Activated CD4-positive, alpha-beta T cell treated with anti-CD3 and anti-CD28 coated beads, Interleukin-2, amount 50 U/mL, for 4 hours (primary cell): ENCODE results near the gene HOXA7.
A peak's percentile ranks its signal among the peaks of the same experiment; 100 is the strongest.

Source experiments
- DNase-seq, 2 experiments: peaks; one replicate each; pipeline ENCODE4 v3.0.0-alpha.2; 2020

Gene HOXA7

DNA sequence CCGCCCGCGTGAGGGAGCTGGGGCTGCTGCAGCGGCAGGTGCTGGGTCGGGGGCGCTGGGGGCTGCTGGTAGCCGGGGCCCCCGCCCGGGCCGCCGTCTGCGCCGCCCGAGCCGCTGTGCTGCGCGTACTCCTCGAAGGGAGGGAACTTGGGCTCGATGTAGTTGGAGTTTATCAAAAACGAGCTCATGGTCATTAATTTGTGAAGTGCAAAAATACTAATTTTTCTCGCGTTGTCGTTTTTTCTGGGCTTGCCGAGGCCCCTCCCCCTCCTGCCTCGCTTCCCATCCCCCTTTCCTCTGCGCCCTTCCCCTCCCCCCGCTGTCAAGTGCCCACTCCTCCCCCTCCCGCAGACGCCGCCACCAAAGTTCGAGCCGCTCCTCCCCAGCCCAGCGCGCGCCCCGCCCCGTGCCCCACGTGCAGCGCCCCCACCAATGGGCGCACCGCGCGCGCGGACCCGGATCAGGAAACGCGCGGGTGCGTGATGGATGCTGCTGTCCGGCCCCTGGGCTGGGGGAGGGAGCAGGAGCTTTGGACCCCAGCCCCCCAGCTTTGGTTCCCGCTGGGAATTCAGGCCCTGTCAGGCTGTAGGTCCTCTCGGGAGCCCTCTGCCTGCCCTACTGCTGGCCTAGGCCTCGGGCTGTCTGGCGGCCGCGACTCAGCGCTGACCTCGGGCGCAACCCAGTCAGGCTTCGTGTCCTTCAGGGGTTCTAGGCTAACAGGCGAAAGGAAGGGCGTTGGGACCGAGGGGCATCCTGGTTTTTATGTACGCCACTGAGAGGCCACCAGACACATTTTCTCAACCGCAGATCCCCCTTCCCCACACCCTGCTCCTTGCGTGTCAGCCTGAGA lies 25.7 kb downstream of the HOXA7 start, which contains the start of gene HOXA4:
Gene HOXA4 (minus strand): TSS at position 218 of the 850 bp plus-strand sequence. CDS start 24 bp downstream, at position 194.
- peak; percentile 73 to 76 for DNase-seq

DNA sequence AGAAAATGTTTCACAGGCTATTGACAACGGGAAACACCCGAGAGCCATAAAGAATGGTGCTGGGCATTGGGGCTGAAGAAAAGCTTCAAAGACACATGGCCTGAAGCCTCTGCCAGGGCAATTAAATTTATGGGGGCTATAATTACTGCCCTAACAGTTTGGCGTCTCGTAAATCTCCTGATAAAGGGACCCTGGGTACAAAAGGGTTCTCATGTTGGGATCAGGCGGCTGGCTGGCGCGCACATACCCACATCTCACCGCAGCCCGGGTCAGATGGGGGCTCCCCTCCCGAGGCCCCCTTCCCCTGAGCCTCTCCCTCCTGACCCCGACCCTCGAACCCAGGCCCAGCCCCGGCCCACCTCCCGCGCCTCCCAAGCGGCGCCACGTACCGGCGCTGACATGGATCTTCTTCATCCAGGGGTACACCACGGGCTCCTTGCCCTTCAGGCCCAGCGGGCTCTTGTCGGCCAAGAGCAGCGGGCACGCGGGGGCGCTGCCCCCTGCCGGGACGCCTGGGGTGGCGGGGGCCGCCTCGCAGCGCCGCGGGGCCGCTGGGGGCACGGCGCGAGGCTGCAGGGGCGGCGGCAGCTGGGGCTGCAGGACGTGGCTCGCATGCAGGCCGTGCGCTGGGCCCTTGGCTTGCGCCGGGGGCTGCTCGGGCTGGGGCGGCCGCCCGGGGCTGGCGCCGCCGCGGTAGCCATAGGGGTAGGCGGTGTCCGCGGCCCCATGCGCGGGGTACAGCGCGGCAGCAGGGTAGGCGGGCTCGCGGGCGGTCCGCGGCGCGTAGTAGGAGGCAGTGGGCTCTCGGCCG lies 26.5 kb downstream of the HOXA7 start:
- DNase-seq, result no peak

DNA sequence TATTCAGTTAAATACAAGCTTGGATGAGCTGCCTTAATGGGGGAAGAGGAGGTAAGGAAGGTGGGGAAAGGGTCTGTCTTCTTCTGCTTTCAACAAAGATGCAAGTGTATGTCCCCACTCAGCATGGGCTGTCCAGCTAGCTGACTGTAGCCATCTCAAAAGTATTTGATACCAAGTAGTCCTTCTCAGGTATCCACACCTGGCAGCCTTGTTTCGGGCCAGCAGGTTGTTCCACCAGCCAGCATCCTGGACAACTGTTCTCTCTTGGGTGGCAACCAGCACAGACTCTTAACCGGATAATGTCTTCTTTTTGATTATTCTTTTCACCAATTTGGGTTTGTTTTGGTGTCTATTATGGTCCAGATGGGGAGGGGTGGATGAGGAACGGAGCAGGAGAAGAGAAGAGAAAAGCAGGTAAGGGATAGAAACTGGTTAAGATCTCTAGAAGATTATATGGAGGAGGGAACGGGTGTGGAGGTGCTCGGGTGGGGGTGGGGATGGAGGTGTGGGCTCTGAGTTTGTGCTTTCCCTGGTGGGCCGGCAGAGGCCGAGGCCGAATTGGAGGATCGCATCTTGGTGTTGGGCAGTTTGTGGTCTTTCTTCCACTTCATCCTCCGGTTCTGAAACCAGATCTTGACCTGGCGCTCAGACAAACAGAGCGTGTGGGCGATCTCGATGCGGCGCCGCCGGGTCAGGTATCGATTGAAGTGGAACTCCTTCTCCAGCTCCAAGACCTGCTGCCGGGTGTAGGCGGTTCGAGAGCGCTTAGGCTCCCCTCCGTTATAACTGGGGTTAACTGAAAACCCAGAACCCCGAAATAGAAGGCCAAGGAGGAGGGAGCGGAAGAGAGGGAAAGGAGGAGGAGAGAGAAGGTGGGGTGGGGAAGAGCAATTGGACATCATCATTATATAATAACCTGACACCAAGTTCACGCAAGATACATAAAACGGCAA lies 27.4 kb downstream of the HOXA7 start:
- no peak for DNase-seq

DNA sequence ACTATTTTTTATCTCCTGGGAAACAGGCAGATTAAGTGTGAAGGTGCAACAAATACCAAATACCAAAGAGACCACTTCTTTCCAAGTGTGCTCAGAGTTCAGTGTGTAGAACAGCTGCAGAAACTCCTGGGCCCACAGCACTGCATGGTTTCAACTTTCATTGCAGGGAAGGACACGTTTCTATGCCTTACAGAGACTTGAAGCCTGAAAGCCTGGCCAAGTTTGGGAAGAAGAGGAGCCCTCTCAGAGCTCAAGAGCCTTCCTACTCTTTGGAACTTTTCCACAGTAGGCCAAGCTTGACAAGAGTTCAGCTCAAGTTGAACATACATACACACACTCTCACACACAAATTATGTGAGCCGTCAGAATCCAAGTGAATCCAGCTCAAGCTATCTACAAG lies 28.4 kb downstream of the HOXA7 start:
- no peak for DNase-seq

DNA sequence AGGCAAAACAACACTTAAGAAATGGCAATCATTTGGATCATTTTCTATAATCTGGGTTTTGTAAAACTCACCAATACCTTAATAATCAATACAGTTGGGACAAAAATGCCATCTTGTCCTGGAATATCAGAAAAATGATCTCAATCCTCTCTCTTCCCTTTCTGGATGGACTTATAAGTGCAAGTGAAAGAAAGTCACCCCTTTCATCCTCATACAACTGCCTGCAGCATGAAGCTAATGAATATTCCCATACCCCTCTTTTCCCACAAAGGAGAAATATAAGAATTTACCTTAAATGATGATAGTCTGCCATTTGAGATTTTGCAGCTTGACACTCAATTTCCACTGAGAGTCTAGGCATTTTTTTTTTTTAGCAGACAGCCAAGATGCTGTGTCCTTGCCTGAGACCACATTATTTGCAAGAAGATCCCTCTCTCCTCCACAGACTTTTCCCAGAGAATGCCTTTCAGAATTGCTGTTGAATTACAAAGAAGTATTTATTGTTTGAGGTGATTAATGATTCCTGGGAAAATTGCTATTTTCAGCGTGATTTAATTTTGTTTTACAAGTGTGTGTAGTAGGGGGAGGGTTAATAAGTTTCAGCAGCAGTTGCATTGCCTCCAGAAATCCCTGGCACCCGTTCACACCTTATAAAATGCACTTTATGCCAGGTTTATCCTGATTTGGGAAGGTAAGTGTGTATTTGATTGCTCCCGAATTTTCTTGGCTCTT lies 29.7 kb downstream of the HOXA7 start:
- DNase-seq, result no peak

DNA sequence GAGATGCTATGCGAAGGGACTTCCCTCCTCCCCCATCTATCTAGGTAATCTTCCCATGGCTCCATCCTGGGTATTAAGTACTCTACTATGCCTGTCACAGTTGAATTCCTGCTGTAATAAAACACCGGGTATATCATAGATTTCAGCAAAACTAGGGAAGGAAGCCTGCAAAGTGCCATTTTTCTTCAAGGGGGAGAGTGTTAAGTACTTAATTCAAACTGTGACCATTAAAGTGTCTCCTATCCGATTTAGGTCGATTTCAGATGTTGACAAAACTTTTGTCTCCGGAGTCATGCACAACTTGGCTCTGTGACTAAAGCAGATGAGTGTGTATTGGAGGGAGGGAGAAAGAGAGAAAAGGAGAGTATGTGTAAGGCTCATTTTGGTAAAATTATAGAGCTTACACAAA lies 30.5 kb downstream of the HOXA7 start:
- no peak for DNase-seq

DNA sequence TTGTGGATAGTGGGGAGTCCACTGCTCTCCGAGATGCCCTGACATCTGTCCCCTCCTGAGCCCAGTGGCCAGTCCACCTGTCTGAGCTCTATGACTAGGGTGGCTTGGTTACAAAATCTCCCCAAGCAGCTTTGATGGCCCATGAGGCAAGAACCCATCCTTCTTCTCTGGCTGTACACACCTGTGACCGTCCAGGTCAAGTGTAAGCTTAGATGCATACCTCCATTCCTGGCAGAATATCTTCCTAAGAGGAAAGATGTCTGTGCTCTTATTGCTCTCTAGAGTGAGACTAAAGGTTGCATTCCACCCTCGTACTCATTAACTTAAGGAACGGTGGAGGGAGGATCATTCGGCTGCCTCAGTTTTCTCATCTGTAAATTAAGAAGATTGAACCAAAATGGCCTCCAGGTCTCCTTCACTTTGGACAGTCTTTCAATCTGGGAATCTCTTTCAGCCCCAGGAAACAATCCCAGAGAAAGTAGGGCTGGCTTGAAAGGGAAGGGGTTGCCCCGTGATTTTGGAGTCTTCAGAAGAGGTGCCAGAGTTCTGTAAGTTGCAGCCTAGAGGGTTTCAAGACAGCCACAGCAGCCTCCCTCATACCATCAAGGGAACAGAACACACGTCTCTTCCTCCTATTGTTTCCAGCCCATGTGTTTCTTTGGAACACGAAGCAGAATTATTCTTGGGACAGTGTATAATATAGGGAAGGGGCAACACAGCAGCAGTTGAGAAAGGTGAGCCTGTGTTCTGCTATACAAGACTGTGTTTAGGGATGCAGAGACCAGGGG lies 31.4 kb downstream of the HOXA7 start:
- no peak for DNase-seq

DNA sequence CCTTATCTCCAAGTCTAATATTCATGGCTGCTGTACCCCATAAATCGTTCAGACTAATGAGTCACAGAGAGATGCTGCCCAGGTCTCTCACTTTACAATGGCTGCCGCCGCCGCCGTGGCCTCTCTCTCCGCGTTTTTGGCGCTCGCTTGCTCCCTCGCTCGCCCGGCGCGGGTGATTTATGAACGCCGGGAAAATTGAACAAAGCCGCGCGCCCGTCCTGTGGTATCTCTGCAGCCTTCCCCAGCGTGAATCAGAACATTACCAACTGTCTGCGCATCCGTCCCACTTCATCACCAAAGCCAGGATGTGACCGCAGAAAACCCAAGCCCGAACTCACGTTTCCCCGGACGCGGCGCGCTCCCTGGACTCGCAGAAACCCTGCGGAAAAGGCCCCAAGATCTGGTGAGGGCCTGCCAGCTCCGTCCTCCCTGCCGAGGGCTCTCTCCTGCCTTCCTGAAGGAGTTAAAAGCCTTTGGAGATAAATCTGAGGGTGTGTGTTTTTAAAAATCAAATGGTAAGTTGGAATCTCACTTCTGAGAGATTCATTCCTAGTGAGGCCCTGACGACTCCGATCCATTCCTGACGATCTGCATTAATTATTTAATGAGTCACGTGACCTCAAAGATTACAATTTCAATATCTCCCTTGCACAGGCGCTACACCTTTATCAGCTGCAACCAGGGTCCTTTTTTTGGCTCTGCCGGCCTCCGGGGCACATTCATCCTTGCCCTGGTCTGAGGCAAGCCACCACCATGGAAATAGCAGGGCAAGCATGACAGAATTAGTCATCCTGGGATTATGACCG lies 32.2 kb downstream of the HOXA7 start:
- no peak for DNase-seq

DNA sequence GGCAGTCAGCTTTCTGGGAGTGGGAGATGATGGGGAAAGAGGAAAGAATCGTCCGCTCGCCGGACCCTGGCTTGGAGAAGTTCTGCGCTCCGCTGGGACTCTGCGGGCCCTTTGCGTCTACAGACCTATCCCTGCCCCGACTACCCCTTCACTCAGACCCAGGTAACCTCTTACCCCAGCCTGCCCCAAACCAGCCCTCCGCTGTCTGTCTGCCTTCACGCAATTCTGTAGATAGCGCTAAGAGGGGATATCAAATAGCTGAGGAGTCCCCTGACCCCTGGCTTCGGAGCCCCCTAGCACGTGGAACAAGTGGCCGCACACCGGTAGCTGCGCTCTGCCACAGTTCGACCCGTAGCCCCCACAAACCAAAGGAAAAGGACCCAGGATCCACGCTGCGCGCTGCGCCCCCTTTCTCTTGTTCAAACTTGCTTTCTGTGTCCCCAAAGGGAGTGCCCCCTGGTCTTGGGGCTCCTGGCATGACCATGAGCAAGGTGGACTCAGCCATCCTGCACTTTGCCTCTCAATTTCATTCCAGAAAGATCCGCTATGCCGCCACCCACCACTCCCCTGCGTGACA lies 32.9 kb downstream of the HOXA7 start:
- no peak for DNase-seq

DNA sequence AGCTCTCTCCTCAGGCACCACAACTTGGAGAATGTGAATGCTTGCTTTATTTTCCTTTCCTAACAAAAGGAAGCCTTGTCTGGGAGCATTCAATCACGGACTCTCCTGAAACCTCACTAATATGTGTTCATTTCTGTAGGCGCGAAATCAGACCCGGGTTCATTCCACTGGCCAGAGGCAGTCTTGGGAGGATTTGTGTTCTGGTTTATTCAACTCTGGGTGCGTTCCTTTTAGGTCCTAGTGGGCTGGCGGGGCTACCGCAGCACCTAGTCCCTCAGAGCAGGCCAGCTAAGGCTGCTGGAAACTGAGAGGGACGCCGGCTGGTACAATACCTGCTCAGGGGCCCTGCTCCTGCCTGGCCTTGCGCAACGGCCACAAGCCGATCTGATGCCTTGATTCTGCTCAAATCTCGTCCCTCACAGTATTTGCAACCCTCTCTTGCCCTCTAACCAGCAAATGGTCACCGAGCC lies 33.4 kb downstream of the HOXA7 start:
- DNase-seq, result no peak

DNA sequence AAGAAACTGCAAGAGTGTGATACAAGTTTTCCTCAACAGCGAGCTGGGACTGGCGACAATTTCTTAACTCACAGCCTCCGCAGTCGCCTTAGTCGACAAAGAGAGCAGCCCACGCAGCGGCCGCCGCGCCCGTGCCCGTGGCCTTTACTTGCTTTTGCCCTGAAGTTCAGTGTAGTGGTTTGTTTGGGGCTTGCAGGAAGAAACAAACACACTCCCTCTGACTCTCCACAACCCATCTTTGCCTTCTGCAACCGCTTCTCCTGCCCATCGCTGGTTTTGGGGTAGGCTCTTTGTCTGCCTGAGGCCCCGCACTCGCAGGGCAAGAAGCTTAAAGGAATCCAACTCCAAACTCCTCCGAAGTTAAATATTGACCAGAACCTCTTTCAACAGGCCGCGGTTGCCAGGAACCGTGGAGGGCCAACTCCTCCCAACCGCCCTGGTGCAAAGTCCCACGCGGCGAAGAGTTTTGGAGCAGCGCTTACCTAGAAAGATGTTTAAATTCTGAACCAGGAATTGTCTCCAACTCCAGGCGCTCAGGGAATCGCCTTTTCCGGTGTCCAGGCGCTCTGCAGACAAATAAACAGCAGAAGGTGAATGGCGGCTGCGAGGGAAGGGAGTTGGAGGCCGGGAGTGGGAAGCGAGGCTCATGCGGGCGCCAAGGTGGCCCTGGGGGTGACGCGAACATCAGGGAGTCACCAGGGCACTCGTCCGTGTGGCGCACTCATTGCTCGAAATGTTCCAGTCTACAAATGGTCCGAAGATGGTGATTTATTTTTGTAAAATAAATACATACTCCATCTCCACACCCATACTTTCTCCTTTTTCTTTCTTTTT lies 34.2 kb downstream of the HOXA7 start:
- DNase-seq, result no peak

DNA sequence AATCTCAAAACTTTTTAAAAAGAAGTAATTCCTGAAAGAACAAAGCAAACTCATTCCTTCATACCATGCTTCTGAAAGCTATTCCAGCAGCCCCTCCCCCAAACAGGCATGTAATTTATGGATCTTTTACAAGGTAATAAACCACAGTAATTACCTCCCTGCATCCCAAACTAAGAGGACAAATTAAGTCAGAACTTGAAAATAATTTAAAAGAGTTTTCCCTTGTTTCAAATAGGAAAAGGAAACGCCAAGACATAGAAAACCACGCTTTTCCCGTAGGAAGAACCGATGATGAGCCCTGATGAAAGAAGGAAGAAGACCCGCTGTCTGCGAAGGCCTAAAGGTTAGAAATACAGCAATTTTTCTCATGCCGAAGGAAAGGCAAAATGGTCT lies 34.8 kb downstream of the HOXA7 start:
- DNase-seq, result no peak

DNA sequence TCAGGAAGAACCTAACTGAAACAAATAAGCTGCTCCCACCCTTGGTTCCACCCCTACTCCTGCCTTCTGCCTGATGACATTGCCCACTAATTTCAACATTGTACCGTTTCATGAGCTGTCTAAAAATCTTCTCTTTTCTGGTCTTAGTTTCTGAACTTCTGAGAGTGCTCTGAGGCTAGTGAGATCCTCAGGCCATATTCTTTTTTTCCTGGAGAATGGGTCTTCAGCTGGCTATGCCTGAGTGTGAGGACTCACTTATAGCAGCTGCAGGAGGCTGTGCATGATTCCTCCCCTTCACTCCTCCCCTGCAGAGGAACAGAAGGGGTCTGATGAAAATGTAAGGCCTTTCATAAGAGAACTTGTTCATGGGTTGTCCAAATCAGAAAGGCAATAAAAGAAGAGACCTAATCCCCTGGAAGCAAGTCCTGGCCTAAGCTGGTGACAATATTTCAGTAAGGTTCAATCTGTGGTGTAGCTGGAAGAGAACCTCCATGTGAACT lies 37.0 kb downstream of the HOXA7 start:
- DNase-seq, result no peak

DNA sequence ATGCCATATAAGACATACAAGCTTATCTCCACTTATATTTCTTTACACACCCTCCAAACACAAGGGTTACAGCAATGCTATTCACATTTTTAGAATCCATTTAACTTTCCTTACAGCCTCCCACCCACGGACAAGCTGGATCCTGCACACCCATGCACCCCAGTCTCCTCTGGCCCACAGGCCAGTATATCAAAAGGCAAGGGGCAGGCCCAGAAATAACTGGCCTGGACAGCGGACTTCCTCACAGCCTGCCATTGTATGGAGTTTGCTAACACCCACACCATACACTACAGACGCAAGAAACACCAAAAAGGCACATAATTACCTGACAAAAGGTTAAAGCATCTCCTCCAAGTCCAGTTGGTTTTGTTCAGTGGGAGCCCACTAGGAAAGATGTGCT lies 37.9 kb downstream of the HOXA7 start:
- no peak for DNase-seq

DNA sequence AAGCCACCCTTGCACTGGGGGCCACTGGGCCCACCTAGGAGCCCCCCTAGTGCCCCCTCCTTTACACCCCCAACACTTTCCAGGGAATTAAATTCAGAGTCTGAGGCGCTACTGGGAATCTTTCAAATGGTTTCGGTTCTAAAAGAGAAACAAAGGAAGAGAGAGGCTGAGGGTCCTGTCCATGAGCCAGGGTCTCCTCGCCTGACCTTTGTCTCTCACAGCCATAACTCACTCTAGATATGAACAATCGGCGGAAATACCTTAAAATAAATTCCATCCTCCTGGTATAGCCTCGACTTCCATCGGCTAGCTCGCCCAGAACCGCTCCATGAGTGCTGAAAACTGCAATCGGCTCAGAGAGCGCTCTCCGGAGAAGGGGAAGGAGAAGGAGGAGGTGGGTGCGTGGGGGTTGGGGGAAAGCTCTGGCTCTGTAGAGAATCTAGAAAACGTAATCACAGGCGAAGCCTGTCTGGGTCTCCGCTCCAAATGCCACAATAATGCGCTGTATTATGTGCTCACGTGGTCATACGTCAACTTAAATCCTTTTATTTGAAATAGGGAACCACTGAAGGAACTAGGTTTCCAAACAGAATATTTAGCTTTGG lies 38.5 kb downstream of the HOXA7 start:
- no peak for DNase-seq

DNA sequence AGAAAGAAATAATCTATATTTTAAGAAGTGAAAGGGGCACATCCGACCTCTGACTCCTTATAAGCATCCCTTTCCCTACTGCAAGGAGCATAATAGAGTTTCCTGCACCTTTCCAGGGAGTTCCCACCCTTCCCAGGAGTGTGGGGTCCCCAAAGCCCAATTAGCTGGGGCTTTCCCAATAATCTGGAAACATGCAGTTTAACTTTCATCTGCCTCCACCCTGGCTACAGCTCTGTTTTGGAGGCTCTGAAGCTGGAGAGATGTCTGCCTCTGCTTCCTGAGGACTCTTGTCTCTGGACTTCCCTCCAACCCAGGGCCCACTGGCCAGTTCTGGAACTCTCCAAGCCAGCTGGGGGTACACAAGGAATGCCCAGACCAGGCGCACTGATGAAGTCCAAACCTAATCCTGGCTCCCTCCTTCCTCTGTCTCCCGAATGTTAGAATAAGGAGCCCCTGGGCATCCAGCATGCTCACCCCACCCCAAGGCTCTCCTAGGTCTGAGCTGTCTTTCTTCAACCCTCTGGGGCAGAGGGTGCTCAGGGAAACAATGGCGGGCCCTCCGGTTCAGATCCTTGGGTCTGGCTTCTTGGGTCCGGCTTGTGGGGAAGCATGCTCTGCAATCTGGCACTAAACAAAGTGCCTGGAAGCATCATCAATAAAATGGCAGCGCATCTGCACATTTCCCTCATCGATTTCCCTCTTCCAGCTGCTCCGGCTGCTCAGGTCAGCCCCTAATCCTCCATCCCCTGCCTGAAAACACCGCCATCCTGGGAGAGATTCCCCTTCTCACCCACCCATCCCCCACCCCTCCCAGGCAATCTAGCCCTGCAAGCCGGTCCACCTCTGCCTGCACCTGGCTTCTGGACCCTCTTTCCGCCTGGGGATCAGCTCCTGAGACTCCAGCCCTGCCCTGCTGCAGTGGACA lies 39.3 kb downstream of the HOXA7 start:
- no peak for DNase-seq
